DMS 273 treated with DMSO at 0.1 percent for 48 hours (cell line): Measurements from ENCODE around the gene TMEM72.

Source experiments
- DNase-seq: peaks from one replicate; lab custom pipeline; 2025; lab: John Stamatoyannopoulos, UW

The TMEM72 gene

DNA sequence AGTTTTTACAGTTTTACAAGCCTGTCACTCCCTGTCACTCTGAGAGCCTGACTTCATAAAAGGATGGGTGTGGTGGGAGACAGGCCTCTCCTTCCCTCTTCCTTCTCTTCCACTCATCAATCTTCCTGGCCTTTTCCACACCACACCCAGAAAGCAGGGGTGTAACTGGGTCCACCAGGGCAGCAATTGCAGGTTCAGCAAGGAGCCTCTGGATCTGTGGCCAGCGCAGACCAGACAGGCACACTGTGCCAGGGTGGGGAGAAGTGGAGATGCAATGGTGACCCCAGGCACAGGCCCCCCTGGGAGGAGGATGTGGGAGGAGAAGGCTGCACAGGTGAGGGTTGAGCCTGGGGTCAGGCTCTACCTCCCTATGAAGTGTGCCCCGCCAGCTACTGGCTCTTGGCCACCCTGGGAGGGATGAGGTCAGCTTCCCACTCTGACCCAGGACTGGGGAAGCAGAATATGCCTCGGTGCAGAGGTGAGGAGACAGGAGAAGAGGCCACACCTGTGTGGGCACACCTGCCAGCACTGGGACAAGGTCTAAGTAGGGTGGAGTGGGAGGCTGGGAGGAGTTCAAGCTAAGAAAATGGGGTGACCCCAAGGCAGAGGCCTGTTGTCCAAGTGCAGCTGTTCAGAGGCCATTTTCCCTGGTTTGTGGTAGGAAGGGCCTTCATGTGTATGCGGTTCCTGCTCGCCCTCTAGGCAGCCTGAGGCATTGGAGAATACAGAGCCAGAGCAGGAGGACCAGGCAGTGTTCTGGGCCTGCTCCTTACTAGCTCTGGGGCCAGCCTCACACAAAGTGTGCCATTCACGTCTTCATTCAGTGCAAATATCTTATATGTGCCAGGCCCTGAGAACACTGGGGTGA, 20.2 kb upstream of the TMEM72 start:
- DNase-seq: no peak

DNA sequence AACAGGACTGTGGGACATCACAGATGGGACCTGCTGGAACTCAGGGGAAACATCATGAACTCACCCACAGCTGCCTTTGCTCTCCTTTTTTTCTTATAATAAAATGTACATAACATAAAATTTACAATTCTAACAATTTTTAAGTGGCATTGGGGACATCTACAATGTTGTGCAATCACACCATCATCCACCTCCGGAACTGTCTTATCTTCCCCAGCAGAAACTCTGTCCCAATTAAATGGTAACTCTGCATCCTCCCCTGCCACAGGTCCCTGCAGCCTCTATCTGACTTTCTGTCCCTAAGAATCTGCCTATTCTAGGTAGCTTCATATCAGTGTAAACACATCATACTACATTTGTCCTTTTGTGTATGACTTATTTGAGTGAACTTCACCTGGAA, 19.4 kb upstream of the TMEM72 start:
- DNase-seq: no peak

DNA sequence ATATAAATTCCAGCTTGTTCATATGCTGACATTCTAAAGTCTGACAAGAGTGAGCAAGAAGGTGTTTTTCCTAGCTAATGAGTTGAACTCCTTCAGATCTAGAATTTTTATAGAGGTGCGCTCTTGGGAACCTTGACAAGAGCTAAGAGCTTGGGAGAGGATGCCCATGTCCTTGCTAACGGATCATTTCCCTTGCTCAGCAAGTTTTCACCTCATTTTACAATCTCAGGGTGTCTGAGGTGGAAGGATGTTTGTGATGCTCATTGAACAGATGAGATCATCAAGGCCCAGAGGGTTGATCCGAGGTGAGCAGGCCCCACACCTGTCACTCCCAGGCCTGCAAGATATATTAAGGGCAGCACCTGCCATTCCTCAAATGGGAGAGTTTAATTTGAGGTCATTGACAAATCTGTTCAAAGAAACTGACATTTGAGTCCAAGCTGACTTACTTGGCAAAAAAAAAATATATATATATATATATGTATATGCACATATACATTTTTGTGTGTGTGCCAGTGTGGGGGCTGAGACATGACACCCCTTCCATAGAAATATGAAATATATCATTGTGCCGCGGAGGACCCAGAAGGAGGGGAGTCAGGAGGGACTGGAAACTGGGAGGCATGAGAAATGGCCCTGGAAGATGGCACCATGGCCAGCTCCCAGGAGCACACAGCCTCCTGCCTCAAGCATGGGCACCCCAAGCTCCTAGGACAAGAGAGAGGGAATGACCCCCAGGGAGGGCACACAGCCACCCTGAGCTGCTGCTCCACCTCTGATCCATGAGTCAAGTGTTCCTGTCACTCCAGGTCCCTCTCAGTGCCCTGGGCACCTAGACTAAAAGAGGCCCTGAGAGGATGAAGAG, 17.3 kb upstream of the TMEM72 start:
- DNase-seq: no peak

- no peak for DNase-seq
Observed at GRCh38 chr10:44894691-44895090, 16.4 kb upstream of the TMEM72 start.

GRCh38 chr10:44895280-44895679, 15.9 kb upstream of the TMEM72 start:
- no peak for DNase-seq

DNA sequence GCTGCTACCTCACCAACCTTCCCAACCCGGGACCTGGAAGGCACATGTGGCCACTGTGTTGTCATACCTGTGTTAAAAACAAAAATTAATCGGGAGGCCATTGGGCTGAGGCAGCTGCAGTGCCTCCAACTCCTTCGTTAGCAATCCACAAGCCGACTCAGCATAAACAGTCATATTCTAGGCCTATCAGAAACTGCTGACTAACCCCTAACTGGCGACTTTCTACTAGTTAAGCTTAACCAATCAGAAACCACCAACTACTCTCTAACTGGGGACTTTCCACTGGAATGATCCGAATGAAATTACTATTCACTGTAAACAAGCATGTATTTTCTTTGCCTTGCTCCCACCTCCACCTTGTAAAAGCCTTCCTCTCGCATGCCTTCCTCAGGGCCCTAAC, 14.1 kb upstream of the TMEM72 start:
- no peak for DNase-seq

- no peak for DNase-seq
Observed at GRCh38 chr10:44898665-44899064, 12.5 kb upstream of the TMEM72 start.

- DNase-seq: no peak
Observed at GRCh38 chr10:44899450-44900080, 11.6 kb upstream of the TMEM72 start.

GRCh38 chr10:44902941-44903545, 8.1 kb upstream of the TMEM72 start:
- no peak for DNase-seq

GRCh38 chr10:44906486-44906885, 4.7 kb upstream of the TMEM72 start:
- no peak for DNase-seq

- no peak for DNase-seq
Observed at GRCh38 chr10:44907556-44907955, 3.6 kb upstream of the TMEM72 start.

DNA sequence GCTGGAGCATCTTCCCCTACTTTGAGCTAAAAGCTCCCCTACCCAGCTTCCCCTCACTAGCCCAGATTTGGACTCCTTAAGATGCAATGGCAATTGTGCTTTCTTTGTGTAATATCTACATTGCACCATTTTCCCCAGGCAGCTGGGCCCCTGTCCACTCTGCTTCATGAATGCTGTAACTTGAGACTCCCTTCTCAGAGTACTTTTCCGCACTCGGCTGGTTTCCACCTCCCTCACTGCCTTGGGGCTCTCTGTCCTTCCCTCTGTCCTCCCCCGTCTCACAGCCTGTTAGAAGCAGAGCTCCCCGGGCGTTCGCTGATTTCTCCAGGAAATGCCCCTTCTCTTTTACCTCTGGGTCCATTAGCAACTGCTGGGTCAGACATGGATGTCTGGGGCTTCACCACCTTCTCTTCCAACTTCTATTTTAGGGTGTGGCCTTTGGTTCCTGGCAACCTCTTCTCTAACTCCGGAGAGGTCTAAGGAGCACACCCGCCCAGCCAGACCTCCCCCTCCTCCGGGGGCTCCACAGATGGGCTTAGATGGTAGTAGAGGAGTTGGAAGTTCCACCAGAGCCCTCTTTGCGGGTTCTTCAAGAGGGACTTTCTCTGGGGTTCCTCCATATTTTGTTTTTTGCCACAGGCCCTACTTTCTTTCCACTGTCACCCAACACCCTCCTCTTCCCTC, 2.9 kb upstream of the TMEM72 start:
- no peak for DNase-seq

- no peak for DNase-seq
Observed at GRCh38 chr10:44908936-44909630, 2.1 kb upstream of the TMEM72 start.

DNA sequence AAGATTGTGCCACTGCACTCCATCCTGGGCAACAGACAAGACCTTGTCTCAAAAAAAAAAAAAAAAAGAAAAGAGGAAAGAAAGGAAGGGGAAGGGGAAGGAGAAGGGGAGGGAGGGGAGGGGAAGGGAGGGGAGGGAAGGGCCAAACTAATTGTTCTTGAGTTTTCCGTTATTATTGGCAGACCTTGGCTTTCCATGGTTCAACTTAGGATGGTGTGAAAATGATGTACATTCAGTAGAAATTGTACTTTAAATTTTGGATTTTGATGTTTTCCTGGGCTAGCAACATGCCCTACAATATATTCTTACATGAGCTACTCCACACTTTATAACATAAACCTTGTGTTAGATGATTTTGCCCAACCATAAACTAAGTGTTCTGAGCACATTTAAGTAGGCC, 1.2 kb upstream of the TMEM72 start:
- no peak for DNase-seq

- no peak for DNase-seq
Observed at GRCh38 chr10:44910602-44911001, 535 bp upstream of the TMEM72 start.

DNA sequence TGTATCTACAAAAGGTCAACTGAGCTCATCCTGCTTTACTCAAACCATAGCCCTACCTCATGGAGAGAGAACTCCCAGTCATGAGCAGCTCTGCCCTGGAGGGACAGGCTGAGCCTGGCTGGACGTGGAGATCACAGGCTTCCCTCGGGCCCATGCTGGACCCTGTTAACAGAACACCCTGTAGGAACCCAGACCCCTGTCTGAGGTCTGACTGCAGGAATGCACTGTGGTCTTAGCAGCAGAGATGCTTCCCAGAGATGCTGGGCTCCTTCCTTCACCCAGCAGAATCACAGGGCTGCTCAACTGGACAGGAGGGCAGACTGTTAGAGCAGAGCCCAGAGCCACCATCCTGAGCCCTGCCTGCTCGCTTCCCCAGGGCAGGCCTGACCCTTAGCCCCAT, 814 bp downstream of the TMEM72 start:
- DNase-seq: no peak

- DNase-seq: no peak
Observed at GRCh38 chr10:44913350-44914081, 2.4 kb downstream of the TMEM72 start.

DNA sequence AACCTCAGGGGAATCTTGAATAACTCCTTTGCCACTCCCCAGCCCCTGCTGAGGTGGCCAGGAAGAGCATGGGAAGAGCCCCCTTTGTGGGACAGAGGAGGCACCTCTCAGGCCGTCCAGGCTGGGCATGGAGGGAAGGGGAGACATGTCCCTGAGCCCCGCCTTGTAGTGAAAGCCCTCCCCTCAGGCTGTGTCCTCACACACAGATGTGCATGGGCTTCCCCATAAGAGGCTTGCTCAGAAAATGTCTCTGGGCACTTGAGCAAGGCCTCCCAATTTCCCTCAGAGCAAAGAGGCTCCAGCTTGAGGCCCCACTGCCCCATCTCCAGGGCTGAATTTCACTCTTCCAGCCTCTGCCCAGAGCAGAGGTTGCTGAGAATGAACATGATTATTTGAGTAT, 3.8 kb downstream of the TMEM72 start:
- no peak for DNase-seq

DNA sequence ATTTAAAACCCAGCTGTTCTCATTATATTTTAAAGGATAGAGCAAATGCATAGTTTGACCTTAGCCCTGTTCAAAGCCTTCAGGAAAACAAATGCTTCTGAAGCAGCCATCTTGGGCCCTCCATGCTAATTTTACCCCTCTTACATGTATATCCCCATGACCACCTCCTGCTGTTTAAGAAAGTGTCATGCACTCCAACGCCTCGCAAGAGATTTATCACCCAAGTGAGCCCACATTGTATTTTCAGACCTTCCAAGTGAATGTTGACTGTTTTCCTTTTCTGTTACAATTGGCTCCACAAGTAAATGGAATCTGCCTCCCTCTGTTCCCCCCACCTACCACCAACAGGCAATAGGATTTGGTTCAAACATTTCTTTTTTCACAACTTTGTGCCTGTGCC, 5.3 kb downstream of the TMEM72 start:
- DNase-seq: no peak

DNA sequence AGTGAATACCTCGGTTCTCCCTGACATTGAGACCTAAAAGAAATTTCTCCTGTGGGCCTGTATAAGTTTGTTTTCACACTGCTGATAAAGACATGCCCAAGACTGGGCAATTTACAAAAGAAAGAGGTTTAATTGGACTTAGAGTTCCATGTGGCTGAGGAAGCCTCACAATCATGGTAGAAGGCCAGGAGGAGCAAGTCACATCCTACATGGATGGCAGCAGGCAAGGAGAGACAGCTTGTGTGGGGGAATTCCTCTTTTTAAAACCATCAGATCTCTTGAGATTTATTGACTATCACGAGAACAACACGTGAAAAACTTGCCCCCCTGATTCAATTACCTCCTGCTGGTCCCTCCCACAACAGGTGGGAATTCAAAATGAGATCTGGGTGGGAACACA, 6.7 kb downstream of the TMEM72 start:
- DNase-seq: no peak
